HepG2 (cell line): ENCODE measurements around the gene CMIP. TPM values are rescaled to one million over a fixed set of nuclear protein-coding genes. Genes with fewer than 3 reads are reported as not detected.

ENCODE experiments used
- CBX1 ChIP-seq: IDR thresholded peaks from one replicate; pipeline ENCODE4 v1.6.1; 2016; ENCODE audit warnings: antibody characterized with exemption, low read depth
- DPF2 ChIP-seq: sonication (generic); formaldehyde crosslinking; IDR thresholded peaks from 2 replicates; pipeline ENCODE4 v1.4.0; 2020; ENCODE audit warnings: mild to moderate bottlenecking, low read depth, missing genetic modification reagents, borderline replicate concordance
- ESRRA ChIP-seq: sonication (generic); formaldehyde crosslinking; IDR thresholded peaks from 2 replicates; pipeline ENCODE4 v1.5.1; 2020; ENCODE audit warnings: mild to moderate bottlenecking, low read depth, missing genetic modification reagents
- FOXP1 ChIP-seq, 2 experiments: fragments of 450-650 bp in 1 of 2; IDR thresholded peaks; 2 replicates each; pipeline ENCODE4 v1.6.1; 2017 to 2018; ENCODE audit warnings: antibody characterized with exemption in 1 of 2
- HOXA5 ChIP-seq: sonication (generic); formaldehyde crosslinking; IDR thresholded peaks from 2 replicates; pipeline ENCODE4 v1.4.0; 2020; ENCODE audit warnings: missing genetic modification reagents
- KLF6 ChIP-seq: IDR thresholded peaks from 2 replicates; pipeline ENCODE4 v1.8.0; 2016; ENCODE audit warnings: missing biosample characterization, missing genetic modification reagents
- MBNL3 ChIP-seq: fragments of 250-450 bp; sonication (Bioruptor Pico); conservative IDR thresholded peaks from 2 replicates; pipeline ENCODE4 v1.8.0; 2022; ENCODE audit warnings: mild to moderate bottlenecking, inconsistent platforms
- MEF2D ChIP-seq: sonication (generic); formaldehyde crosslinking; IDR thresholded peaks from 2 replicates; pipeline ENCODE4 v1.5.1; 2020; ENCODE audit warnings: mild to moderate bottlenecking, missing genetic modification reagents
- MYC ChIP-seq: sonication (generic); formaldehyde crosslinking; IDR thresholded peaks from 2 replicates; pipeline ENCODE4 v1.9.0; 2021; ENCODE audit warnings: missing genetic modification reagents, borderline replicate concordance
- SRY ChIP-seq: sonication (generic); formaldehyde crosslinking; IDR thresholded peaks from 2 replicates; pipeline ENCODE4 v1.8.0; 2022; ENCODE audit warnings: mild to moderate bottlenecking, missing genetic modification reagents
- ZNF17 ChIP-seq: sonication (generic); formaldehyde crosslinking; IDR thresholded peaks from 2 replicates; pipeline ENCODE4 v1.5.0; 2020; ENCODE audit warnings: mild to moderate bottlenecking, missing genetic modification reagents
- ZNF253 ChIP-seq: sonication (generic); formaldehyde crosslinking; IDR thresholded peaks from 2 replicates; pipeline ENCODE4 v1.8.0; 2022; ENCODE audit warnings: mild to moderate bottlenecking, missing genetic modification reagents, borderline replicate concordance
- ZNF598 ChIP-seq: sonication (generic); formaldehyde crosslinking; IDR thresholded peaks from 2 replicates; pipeline ENCODE4 v1.5.1; 2020; ENCODE audit warnings: mild to moderate bottlenecking, missing genetic modification reagents, borderline replicate concordance
- ZNF761 ChIP-seq: sonication (generic); formaldehyde crosslinking; conservative IDR thresholded peaks from 2 replicates; pipeline ENCODE4 v1.4.0; 2020; ENCODE audit warnings: mild to moderate bottlenecking, missing genetic modification reagents
- ZZZ3 ChIP-seq: sonication (generic); formaldehyde crosslinking; IDR thresholded peaks from 2 replicates; pipeline ENCODE4 v1.4.0; 2020; ENCODE audit warnings: missing genetic modification reagents, mild to moderate bottlenecking, borderline replicate concordance
- polyA plus RNA-seq, 8 experiments: library from polyadenylated mRNA; depleted of rRNA in 3 of 8; stranded (reverse) in 7 of 8; unstranded in 1 of 8; fragments of >200 nt; fragmentation: Illumina TruSeq in 4 of 8; extraction: Trizol in 4 of 8; gene quantifications; 2 replicates each; pipeline versions ENCODE4 v1.2.1 to v1.2.3, GENCODE V29; 2011 to 2016; ENCODE audit warnings: low read depth in 4 of 8, missing spikeins in 1 of 8, mixed read lengths in 1 of 8; ENCODE audit not compliant: insufficient read depth in 1 of 8
- total RNA-seq, 5 experiments: library from RNA; depleted of rRNA; stranded (reverse); fragments of >200 nt; fragmentation: Illumina TruSeq; extraction: Trizol; gene quantifications; 2 replicates each; pipeline ENCODE4 v1.2.3, GENCODE V29; 2016; ENCODE audit warnings: low read depth in 1 of 5
- TF ChIP-seq, protein P1 (sequence below): IDR thresholded peaks from 2 replicates; pipeline ENCODE4 v1.6.1; 2016
- TF ChIP-seq, protein P2 (sequence below): sonication (generic); formaldehyde crosslinking; IDR thresholded peaks from 2 replicates; pipeline ENCODE4 v1.5.1; 2020; ENCODE audit warnings: missing genetic modification reagents, mild to moderate bottlenecking, borderline replicate concordance
- TF ChIP-seq, protein P3 (sequence below): sonication (generic); formaldehyde crosslinking; IDR thresholded peaks from 2 replicates; pipeline ENCODE4 v1.8.1; 2023; ENCODE audit warnings: mild to moderate bottlenecking, missing genetic modification reagents
- TF ChIP-seq, protein P4 (sequence below): sonication (generic); formaldehyde crosslinking; IDR thresholded peaks from 2 replicates; pipeline ENCODE4 v1.4.0; 2020; ENCODE audit warnings: mild to moderate bottlenecking, missing genetic modification reagents
- TF ChIP-seq, protein P5 (sequence below): sonication (generic); formaldehyde crosslinking; IDR thresholded peaks from 2 replicates; pipeline ENCODE4 v1.4.0; 2020; ENCODE audit warnings: missing genetic modification reagents
- TF ChIP-seq, protein P6 (sequence below): sonication (generic); formaldehyde crosslinking; IDR thresholded peaks from 2 replicates; pipeline ENCODE4 v1.8.0; 2022; ENCODE audit warnings: low read depth, missing genetic modification reagents
- TF ChIP-seq, protein P7 (sequence below): IDR thresholded peaks from 2 replicates; pipeline ENCODE4 v1.6.1; 2018; ENCODE audit warnings: missing genetic modification reagents

CMIP gene
- total and polyA plus RNA-seq, 2 of the 13 experiments (the other 11 are each of a cell fraction or from before 2014, with no cell fraction given) = 10.9 to 18.1 TPM

DNA sequence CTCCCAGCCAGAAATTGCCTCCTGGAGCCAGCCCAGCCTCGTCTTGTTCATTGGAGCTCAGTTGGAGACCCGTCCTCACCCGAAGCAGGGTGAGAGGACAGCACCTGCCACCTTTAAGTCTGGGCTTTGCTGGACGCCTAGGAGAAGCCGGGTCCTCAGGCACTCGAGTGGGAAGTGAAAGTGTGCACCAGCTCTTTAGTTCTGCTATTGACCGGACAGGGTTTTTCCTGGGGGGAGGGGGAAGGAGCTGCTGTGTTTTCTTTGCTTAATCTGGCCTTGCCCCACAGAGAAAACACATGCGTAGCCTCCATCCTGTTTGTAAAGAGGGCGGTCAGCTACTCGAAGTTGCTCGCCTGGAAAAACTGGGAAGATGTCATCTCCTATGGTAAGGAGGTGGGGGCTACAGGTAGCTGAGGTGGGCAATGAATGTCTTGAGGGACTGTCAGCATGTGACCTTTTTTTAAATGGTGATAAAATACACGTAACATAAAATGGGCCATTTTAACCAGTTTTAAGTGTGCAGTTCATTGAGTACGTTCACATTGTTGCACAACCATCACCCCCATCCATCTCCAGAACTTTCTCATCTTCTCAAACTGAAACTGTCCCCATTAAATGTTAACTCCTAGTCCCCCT is 34.4 kb downstream of the CMIP start (continued):
- TF ChIP-seq, protein P1, sequence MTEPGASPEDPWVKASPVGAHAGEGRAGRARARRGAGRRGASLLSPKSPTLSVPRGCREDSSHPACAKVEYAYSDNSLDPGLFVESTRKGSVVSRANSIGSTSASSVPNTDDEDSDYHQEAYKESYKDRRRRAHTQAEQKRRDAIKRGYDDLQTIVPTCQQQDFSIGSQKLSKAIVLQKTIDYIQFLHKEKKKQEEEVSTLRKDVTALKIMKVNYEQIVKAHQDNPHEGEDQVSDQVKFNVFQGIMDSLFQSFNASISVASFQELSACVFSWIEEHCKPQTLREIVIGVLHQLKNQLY (CRISPR knock-in tag) = no peak
- TF ChIP-seq, protein P2, sequence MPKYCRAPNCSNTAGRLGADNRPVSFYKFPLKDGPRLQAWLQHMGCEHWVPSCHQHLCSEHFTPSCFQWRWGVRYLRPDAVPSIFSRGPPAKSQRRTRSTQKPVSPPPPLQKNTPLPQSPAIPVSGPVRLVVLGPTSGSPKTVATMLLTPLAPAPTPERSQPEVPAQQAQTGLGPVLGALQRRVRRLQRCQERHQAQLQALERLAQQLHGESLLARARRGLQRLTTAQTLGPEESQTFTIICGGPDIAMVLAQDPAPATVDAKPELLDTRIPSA = no peak
- TF ChIP-seq ESRRA (CRISPR knock-in tag) = no peak
- TF ChIP-seq SRY (CRISPR knock-in tag) = no peak
- TF ChIP-seq, protein P3, sequence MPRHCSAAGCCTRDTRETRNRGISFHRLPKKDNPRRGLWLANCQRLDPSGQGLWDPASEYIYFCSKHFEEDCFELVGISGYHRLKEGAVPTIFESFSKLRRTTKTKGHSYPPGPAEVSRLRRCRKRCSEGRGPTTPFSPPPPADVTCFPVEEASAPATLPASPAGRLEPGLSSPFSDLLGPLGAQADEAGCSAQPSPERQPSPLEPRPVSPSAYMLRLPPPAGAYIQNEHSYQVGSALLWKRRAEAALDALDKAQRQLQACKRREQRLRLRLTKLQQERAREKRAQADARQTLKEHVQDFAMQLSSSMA (CRISPR knock-in tag) = no peak
- no peak for TF ChIP-seq DPF2
- no peak for TF ChIP-seq MBNL3
- no peak for TF ChIP-seq MEF2D
- TF ChIP-seq ZNF598 = no peak
- no peak for TF ChIP-seq CBX1
- no peak for TF ChIP-seq HOXA5 (CRISPR knock-in tag)
- TF ChIP-seq, protein P4, sequence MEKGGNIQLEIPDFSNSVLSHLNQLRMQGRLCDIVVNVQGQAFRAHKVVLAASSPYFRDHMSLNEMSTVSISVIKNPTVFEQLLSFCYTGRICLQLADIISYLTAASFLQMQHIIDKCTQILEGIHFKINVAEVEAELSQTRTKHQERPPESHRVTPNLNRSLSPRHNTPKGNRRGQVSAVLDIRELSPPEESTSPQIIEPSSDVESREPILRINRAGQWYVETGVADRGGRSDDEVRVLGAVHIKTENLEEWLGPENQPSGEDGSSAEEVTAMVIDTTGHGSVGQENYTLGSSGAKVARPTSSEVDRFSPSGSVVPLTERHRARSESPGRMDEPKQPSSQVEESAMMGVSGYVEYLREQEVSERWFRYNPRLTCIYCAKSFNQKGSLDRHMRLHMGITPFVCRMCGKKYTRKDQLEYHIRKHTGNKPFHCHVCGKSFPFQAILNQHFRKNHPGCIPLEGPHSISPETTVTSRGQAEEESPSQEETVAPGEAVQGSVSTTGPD = no peak
- no peak for TF ChIP-seq ZNF17 (CRISPR knock-in tag)
- no peak for TF ChIP-seq ZNF253
- no peak for TF ChIP-seq MYC (CRISPR knock-in tag)
- TF ChIP-seq FOXP1 (IDR thresholded peaks at IDR 0.05) = no peak
- peak; percentile 50; the same call in 1 of the 2 replicates for TF ChIP-seq FOXP1 (CRISPR knock-in tag; IDR thresholded peaks at IDR 0.05)
- TF ChIP-seq, protein P5, sequence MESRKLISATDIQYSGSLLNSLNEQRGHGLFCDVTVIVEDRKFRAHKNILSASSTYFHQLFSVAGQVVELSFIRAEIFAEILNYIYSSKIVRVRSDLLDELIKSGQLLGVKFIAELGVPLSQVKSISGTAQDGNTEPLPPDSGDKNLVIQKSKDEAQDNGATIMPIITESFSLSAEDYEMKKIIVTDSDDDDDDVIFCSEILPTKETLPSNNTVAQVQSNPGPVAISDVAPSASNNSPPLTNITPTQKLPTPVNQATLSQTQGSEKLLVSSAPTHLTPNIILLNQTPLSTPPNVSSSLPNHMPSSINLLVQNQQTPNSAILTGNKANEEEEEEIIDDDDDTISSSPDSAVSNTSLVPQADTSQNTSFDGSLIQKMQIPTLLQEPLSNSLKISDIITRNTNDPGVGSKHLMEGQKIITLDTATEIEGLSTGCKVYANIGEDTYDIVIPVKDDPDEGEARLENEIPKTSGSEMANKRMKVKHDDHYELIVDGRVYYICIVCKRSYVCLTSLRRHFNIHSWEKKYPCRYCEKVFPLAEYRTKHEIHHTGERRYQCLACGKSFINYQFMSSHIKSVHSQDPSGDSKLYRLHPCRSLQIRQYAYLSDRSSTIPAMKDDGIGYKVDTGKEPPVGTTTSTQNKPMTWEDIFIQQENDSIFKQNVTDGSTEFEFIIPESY (CRISPR knock-in tag) = 0 out of 2 replicates have a peak, but pooled peaks have one; percentile 19
- TF ChIP-seq, protein P6, sequence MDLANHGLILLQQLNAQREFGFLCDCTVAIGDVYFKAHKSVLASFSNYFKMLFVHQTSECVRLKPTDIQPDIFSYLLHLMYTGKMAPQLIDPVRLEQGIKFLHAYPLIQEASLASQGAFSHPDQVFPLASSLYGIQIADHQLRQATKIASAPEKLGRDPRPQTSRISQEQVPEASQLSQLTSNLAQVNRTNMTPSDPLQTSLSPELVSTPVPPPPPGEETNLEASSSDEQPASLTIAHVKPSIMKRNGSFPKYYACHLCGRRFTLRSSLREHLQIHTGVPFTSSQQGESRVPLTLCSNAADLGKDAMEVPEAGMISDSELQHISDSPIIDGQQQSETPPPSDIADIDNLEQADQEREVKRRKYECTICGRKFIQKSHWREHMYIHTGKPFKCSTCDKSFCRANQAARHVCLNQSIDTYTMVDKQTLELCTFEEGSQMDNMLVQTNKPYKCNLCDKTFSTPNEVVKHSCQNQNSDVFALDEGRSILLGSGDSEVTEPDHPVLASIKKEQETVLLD (CRISPR knock-in tag) = no peak
- TF ChIP-seq, protein P7, sequence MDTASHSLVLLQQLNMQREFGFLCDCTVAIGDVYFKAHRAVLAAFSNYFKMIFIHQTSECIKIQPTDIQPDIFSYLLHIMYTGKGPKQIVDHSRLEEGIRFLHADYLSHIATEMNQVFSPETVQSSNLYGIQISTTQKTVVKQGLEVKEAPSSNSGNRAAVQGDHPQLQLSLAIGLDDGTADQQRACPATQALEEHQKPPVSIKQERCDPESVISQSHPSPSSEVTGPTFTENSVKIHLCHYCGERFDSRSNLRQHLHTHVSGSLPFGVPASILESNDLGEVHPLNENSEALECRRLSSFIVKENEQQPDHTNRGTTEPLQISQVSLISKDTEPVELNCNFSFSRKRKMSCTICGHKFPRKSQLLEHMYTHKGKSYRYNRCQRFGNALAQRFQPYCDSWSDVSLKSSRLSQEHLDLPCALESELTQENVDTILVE = no peak
- TF ChIP-seq KLF6 = no peak
- TF ChIP-seq ZZZ3 (CRISPR knock-in tag) = no peak
- TF ChIP-seq ZNF761 (CRISPR knock-in tag) = no peak
